GM18907 (cell line): ENCODE results near the gene MEI4.
"Not testable (repeated sequence)": the region's sequence is repeated elsewhere in the genome, so short reads cannot be mapped to it uniquely, and the experiment has no call there.

ENCODE experiments used
- ATAC-seq: cut with Tn5 transposase; IDR thresholded peaks from one replicate; pipeline ENCODE4 v1.9.1; 2021; ENCODE audit warnings: mild to moderate bottlenecking, moderate library complexity; ENCODE audit not compliant: unreplicated experiment

Gene MEI4

DNA sequence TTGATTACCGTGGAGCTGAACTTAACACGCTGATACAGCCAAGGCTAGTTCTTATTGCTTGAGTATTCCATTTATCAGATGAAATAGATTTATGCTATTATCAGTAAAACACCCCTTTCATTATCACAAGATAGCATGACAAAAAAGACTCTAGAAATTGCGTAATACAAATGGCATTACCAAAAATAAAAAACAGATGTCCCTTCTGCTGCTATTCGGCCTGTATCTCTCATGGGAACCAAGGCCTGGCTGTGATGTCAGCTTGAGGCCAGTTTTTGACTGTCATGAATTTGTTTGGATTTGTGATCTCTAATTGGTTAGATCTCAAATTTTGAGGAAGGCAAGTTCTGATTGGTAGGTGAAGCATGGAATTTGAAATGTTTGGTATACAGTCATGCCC, 25.2 kb downstream of the MEI4 start:
- ATAC-seq = no peak

DNA sequence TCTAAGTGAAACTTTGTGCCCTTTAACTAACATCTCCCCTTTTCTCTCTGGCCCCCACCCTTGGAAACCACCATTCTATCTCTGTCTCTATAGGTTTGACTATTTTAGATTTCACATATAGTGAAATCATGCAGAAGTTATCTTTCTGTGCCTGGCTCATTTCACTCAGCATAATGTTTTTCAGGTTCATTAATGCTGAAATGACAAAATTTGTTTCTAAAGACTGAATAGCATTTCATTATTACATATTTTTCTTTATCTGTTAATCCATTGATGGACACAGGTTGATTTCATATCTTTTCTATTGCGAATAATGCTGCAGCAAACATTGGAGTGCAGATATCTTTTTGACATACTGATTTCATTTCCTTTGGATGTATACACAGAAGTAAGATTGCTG, 30.7 kb downstream of the MEI4 start:
- no peak for ATAC-seq

DNA sequence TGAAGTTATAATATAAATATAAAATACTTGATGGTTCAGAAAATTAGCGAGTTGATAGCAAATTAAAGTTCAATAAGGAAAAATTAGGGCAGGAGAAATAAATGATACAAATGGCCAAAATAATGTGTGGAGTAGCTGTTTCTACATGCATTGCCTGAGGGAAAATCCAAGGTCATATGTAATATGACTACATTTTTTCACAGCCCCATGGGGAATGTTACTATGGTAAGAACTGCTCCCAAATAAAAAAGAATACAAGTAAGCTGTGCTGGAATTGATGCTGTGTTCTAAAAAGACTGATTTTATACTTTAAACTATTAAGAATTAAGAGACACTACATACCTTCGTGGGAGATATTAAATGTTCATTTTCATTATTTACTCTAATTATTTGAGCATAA, 34.1 kb downstream of the MEI4 start:
- ATAC-seq = no peak

DNA sequence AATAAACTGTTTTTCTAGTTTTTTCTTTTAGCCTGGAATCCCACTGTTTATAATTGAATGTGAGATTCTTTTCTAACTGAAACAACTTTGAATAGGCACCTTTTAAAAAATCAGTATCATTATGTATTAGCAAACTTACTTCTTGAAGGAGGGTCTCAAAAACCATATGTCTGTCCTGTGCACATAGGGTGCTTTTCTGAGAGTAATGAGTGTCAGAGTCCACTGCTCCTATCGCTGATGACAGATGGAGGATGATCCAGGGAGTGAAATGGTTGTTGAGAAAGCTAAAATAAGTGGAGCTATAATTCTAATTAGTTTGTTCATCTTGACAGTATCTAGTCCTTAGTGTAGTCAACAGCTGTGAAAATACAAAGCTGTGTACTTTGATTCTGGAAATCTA, 35.8 kb downstream of the MEI4 start:
- no peak for ATAC-seq

DNA sequence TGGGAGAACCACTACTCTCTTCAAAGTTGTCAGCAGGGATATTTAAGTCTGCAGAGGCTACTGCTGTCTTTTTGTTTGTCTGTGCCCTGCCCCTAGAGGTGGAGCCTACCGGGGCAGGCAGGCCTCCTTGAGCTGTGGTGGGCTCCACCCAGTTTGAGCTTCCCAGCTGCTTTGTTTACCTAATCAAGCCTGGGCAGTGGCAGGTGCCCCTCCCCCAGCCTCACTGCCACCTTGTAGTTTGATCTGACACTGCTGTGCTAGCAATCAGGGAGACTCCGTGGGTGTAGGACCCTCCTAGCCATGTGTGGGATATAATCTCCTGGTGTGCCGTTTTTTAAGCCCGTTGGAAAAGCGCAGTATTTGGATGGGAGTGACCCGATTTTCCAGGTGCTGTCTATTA, 47.3 kb downstream of the MEI4 start:
- not testable (repeated sequence) for ATAC-seq

DNA sequence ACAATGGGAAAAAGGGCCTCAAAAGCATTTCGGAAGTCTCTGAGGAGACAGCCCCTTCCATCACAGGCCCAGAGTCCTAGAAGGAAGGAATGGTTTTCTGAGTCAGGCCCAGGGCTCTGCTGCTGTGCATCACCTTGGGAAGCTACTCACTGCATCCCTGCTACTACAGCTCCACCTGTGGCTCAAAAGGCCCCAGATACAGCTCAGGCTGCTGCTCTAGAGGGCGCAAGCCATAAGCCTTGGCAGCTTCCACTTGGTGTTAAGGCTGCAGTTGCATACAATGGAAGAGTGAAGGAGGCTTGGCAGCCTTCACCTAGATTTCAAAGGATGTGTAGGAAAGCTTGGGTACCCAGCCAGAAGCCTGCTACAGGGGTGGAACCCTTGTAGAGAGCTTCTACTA, 54.8 kb downstream of the MEI4 start:
- ATAC-seq = no peak

DNA sequence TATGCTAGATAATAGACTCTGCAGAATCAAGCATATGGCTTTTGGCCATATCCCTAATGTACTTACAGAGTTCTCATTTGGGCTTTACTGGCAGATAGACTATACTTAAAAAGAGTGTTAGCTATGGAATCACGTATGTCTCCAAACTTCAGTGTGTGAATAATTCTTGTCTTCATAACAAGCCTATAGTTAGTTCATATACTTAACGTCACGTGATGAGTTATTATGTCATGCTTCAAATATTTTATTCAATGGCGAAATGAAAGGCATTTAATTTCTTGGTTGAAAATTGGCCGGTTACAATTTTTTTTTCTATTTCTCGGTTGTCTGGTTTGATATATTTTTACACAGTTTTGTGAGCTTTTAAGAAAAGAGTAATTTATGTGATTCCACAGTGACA, 62.7 kb downstream of the MEI4 start:
- ATAC-seq = no peak

DNA sequence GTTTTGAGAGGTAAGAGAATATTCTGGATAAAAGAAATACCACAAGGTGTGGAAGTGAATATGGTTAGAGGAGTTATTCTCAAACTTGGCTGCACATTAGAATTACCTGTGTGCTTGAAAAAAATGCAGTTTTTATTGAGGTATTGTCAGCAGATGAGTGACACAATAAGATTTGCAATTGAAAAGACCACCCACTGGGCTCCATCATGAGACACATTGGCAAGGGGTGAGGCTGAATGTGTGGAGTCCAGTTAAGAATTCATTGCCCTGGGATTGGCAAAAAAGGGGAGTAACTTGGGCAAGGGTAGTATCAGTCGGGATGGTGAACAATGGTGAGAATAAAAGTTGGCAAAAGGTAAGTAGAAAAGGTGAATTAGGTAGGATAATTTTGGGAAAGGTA, 63.5 kb downstream of the MEI4 start:
- no peak for ATAC-seq

DNA sequence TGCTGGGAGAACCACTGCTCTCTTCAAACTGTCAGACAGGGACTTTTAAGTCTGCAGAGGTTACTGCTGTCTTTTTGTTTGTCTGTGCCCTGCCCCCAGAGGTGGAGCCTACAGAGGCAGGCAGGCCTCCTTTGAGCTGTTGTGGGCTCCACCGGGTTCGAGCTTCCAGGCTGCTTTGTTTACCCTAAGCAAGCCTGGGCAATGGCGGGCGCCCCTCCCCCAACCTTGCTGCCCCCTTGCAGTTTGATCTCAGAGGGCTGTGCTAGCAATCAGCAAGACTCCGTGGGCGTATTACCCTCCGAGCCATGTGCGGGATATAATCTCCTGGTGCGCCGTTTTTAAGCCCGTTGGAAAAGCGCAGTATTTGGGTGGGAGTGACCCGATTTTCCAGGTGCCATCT, 83.2 kb downstream of the MEI4 start:
- ATAC-seq = not testable (repeated sequence)

DNA sequence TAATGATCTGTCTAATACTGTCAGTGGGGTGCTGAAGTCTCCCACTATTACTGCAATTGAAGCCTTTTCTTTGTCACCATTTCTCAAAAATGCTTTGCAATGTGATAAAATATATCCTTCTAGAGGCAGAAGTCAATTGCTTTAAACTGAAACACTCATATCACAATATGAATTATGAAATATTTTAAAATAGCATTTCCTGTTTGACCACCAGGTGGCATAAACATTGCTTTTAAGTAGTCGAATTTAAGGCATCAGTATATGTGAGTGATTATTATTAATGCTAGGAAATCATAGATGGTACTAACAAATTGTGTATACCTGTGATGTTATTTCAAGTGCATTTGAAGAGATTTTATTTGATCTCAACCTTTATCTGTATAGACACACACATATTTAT, 87.5 kb downstream of the MEI4 start:
- ATAC-seq = no peak

DNA sequence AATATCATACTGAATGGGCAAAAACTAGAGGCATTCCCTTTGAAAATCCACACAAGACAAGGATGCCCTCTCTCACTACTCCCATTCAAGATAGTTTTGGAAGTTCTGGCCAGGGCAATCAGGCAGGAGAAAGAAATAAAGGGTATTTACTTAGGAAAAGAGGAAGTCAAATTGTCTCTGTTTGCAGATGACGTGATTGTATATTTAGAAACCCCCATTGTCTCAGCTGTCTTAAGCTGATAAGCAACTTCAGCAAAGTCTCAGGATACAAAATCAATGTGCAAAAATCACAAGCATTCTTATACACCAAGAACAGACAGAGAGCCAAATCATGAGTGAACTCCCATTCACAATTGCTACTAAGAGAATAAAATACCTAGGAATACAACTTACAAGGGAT, 99.3 kb downstream of the MEI4 start:
- not testable (repeated sequence) for ATAC-seq

DNA sequence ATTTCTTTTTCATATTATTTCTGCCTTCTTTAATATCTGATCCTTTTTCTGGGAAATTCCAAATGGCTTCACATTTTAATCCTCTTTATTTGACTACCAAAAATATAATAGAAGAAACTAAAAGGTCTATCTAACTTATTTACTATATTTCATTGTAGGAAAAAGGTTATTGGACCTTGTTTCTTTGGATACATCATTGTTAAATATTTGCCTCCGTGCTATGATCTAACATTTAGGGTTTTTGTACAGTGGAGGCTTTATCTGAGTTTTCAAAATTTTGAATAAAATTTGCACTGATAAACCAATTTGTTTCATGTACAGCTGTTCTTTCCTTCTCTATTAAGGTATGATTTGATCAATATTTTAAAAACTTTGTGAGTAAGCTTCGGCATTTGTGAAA, 109.5 kb downstream of the MEI4 start:
- no peak for ATAC-seq

DNA sequence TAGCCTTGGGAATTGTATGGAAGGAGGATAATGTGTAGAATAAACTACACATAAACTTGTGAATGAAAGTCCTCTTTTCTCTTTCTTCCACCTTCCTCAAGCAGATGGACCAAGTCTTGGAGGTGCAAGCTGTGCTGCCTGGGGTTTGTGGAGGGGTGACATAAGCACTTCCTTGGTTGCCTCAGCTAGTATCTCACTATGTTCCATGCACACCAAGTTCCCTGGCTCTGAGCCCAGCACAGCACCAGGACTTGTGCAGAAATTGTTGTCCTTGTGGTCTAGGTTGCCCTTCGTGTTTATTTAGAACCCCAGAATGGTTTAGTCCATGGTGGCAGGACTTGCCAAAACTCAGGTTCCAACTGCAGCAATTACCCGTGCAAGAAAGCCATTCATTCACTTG, 110.3 kb downstream of the MEI4 start:
- ATAC-seq = no peak

DNA sequence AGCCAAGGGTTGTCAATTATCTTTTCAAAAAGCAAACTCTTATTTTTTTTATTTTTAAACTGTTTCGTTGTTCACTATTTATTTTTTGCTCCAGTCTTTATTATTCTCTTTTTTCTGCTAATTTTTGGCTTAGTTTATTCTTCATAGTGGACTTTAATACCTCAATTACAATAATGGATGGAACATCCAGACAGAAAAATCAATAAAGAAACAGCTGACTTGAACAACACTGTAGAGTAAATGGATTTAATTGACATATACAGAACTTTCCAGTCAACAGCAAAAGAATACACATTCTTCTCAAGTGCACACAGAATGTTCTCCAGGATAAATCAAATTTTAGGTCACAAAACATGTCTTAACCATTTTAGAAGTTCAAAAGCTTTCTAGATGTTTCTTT, 111.5 kb downstream of the MEI4 start:
- ATAC-seq = no peak

DNA sequence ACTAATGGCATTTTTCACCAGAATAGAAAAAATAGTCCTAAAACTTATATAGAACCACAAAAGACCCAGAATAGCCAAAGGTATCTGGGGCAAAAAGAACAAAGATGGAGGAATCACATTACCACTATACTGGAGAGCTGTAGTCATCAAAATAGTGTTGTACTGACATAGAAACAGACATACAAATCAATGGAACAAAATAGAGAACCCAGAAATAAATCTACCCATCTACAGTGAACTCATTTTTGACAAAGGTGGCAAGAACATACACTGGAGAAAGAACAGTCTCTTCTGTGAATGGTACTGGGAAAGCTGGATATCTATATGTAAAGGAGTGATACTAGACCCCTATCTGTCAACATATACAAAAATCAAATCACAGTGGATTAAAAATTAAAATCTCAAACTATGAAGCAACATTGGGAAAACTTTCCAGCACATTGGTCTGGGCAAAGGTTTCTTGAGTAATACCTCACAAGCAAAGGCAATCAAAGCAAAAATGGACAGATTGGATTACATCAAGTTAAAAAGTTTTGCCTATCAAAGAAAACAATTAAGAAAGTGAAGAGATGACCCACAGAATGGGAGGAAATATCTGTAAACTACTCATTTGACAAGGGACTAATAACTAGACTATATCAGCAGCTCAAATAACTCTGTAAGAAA, 120.5 kb downstream of the MEI4 start:
- ATAC-seq = no peak

DNA sequence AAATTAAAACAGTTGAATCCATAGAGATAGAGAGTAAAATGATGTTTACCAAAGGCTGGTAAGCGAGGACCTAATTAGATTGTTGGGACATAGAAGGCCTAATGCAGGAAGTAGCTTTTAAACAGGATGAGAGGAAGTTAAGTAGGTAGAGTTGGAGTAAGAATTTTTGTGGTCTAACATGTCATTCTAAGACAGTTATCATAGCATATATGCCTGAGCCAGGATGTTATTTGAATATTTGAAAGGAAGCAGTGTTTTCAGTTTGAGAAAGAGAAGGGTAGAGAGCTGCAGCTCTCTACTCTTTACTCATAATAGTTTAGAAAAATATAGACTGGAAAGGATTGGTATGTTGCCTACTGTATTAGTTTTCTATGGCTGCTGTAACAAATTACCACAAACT, 121.6 kb downstream of the MEI4 start:
- ATAC-seq = no peak

DNA sequence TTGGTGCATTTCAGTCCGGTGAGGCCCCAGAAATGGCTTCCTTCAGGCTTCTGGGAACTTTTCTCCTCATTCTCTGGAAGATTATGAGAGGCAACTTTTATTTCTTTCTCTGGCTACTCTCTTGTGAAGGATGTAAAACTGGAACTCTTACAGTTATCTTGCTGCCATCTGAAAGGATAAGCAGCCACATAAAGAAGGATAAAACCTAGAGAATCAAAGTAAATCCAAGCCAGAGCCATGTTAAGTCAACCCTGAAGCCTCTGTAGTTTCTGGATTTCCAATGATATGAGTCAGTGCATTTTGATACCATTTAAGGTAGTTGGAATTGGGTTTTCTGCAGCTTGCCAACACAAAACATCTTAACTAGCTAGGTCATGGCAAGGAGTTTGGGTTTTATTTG, 123.6 kb downstream of the MEI4 start:
- no peak for ATAC-seq

DNA sequence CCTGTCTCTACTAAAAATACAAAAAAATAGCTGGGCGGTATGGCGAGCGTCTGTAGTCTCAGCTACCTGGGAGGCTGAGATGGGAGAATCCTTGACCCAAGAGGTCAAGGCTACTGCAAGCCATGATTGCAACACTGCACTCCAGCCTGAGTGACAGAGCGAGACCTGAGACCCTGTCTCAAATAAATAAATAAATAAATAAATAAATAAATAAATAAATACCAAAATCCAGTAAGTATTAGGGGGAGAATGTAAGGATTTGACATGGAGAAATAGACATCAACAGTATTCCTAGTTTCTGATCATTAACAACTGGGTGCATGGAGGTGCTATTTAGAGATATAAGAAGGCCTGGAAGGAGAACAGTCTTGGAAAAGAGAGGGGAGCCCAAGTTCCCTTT, 125.7 kb downstream of the MEI4 start:
- ATAC-seq = no peak

DNA sequence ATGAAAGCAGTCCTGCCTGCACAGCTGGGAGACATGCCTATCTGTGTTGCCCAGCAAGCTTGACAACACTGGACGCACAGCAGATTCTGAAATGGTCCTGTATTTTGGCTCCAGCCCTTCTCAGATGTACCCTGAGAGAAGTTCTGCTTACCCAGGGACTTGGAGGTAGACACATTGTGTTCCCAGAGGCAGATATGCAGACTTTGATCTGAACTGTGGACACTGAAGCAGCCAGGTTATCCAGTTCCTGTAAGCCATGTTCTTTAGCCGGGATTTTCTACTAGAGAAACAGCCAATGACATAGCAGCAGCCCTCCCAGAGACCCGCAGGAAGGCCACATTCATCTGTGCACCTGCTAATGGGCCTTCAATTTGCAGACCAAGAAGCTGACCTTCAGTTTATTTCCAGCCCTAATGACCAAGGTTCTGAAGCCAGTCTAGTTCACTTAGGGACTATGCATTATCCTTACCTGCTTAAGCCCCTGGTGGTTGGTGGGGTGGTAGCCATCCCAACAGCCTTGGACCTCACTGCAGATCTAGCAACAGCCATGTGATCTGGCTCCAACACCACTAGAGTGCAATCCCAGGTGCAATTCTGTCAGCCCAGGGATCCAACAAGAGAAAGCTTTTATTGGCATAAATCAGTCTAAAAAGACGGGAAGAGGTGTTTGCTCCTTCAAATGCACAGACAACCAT, 134.2 kb downstream of the MEI4 start:
- ATAC-seq = no peak

DNA sequence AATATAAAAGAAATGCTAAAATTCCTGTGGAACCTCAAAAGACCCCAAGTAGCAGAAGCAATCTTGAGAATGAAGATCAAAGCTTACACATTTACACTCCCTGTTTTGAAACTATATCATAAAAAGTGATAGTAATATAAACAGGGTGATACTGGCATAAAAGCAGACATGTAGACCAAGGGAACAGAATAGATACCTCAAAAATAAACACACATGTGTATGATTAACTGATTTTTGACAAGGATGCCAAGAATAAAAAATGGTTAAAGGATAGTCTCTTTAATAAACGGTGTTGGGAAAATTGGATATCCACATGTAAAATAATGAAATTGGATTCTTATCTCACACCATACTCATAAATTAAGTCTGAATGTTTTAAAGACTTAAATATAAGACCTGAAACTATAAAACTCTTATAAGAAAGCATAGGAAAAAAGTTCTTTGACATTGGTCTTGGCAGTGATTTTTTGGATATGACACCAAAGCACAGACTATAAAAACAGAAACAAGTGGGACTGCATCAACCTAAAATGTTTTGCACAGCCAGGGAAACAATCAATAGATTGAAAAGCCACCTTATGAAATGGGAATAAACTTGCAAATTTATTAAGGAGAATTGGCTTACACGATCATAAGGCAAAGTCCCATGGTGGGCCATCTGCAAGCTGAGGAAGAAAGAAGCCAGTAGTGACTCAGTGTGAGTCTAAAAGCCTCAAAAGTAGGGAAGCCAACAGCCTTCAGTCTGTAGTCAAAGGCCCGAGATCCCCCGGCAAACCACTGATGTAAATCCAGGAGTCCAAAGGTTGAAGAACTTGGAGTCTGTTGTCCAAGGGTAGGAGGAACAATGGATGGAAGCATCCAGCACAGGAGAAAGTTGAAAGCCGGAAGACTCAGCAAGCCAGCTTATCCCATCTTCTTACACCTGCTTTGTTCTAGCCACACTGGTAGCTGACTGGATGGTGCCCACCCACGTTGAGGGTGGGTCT, 144.3 kb downstream of the MEI4 start:
- no peak for ATAC-seq

DNA sequence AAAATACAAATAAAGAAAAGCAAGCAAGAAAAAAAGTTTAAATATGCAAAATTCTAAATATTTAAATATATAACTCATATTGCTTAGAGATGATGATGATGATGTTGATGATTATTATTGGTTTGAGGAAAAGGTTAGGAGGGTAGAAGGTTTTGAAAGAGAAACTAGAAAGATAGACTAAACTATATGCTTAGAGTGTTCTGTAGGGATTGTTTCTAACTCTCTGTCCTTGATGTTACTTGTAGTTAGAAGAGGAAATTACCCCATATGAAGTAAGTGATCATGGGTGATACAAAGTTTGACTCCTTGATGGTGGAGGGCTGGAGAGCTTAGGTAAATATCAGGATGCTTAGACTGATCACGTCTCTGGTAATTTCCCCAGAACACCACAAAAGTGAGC, 159.5 kb downstream of the MEI4 start:
- ATAC-seq = no peak

DNA sequence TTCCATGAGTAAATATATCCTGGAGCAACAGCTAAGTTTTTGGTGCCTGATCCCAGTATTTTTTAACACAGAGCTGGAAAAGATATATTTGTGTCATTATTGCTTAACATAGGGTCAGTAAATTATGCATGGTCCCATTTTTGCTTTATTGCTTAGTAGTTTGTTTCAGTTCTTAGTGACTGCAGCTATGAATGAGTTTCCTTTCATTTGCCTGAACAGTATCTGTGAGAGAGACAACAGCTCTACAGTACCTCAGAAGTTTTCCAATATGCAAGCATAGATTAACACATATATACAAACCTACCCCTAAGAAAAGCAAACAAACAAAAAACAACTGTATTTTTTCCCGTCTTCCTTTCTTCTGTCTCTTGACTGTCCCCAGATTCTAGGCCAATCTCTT, 160.3 kb downstream of the MEI4 start:
- ATAC-seq = no peak
